HCEC 1CT (cell line): Measurements from ENCODE around the gene PBX2.
"Not testable (repeated sequence)": the region's sequence is repeated elsewhere in the genome, so short reads cannot be mapped to it uniquely, and the experiment has no call there.

Source experiments
- DNase-seq: peaks from one replicate; pipeline ENCODE4 v3.0.0-alpha.2; 2017

The PBX2 gene

GRCh38 chr6:32186151-32186840 is 3.7 kb downstream of the PBX2 start:
- DNase-seq: not testable (repeated sequence)

DNA sequence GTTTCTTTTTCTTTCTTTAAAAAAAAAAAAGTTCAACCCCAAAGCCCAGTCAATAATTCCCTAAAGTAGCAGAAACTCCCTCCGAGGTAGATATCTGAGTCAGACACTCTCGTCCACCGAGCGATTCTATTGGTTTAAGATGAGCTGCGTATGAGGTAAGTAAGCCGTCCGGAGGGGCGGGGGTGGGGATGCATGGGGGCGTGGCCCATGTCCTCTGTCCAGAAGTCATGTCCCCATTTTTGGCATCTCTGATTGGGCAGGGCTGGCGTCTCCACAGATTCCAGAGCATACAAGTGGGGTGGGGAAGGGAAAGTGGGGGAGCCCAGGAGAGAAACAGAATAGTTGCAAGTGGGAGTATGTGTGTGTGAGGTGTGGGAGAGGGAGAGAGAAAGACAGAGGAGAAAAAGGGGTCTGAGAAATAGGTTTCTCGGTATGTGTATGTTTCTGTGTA is 4.3 kb downstream of the PBX2 start:
- DNase-seq: peak; percentile 86

GRCh38 chr6:32184084-32184640 is 5.8 kb downstream of the PBX2 start, which contains the start of gene AGER:
Gene AGER, minus strand, starts transcription at chr6:32184253. Its CDS starts 31 bp downstream, at chr6:32184222.
- no peak for DNase-seq

GRCh38 chr6:32183483-32184083 is 6.4 kb downstream of the PBX2 start:
- DNase-seq: no peak

GRCh38 chr6:32183030-32183429 is 7.0 kb downstream of the PBX2 start:
- DNase-seq: no peak

DNA sequence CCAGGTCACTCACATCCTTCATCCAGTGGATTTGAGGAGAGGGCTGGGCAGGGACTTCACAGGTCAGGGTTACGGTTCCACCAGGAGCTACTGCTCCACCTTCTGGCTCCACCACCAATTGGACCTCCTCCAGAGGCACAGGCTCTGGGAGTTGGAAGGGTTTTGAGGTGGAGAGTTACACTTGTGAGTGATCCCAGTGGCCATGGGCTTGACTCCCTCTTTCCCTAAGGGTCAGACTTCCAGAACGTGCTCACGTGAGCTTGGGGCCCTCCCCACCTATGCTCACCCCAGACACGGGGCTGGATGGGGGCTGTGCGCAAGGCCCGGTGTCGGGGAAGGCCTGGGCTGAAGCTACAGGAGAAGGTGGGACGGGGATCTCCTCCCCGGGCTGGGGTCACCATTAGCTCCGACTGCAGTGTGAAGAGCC is 7.4 kb downstream of the PBX2 start:
- DNase-seq: no peak

GRCh38 chr6:32181915-32182529 is 8.0 kb downstream of the PBX2 start:
- no peak for DNase-seq

DNA sequence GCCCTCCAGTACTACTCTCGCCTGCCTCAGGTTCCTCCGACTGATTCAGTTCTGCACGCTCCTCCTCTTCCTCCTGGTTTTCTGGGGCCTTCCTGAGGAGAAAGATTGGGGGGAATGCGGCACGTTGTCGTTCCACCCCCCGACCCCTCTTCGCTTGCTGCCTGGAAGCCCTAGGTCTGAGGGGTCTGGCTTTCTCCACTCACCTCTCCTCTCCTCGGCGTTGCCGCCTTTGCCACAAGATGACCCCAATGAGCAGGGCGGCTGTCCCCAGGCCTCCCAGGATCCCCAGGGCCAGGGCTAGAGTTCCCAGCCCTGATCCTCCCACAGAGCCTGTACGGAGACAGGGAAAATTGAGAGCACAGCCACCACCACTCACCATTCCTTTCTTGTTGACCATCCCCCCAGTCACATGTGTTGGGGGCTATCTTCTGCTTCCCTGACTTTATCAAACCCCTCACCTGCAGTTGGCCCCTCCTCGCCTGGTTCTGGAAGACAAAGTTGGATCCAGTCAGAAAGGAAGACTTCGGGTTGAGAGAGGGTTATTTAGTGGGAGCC is 8.8 kb downstream of the PBX2 start:
- DNase-seq: no peak

- no peak for DNase-seq
These were observed 10.1 kb downstream of the PBX2 start for GRCh38 chr6:32179766-32180405.

- DNase-seq: no peak
These were observed 11.2 kb downstream of the PBX2 start for GRCh38 chr6:32178547-32179440.

DNA sequence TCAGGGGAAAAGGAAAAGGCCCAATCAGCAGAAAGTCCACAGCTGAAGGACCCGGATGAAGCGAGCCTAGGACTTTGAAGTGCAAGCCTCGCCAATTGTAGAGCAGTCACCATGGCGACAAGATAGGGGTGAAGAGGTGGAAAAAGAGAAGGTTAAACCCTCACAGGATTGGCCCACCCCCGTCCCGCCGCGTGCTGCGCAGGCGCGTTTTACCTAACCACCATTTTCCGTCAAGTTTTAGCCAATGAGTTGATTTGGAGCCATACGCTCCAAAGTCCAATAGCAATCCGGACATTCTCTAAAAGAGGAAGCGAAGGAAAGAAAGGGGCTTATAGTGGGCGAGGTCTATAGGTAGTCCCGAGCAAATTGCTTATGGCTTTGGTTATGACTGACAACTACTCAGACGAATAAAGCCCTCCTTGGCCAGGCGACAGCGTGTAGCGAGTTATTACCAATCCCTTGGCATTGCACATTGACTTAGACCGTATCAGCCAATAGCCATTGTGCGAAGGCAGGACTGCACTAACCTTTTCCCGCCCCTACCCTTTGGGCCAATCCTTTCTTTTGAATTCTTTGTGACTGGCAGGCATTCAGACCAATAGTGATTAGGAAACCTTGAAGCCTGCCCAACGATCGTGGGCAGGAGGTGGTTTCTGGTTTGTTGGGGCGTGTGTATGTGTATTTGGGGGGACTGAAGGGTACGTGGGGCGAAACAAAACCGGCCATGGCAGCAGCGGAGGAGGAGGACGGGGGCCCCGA is 12.0 kb downstream of the PBX2 start, which contains the start of gene RNF5:
TSS of gene RNF5 (plus strand) at position 618 of the 759 bp plus-strand sequence. CDS start at position 725, 107 bp downstream.
- peak; percentile 100 for DNase-seq

DNA sequence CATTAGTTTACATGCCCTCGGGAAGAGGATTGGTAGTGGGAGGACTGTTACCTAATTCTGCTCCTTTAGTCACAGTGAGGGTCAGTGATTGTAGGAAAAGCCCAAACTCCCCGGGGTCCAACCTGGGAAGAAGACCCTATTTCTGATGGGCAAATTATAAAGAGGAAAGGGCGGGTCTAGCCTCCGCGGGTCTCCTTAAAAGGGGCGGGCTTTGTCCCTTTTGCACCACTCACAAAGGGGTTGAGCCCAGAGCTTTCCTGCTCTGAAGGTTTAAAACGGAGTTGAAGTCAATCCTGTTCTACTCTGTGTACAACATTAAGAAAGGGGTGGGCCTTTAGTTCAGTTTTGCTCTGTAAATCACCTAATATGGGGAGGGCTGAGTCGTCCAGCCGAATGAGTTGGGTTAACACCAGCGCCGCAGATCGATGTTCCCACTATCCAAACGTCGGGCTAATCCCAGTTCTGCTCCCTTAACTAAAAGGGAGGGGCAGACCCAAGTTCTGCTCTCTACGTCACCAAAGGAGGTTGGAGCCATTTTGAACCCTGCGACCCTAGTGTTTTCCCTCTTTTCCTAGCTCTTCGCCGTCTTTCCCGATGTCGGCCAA is 12.7 kb downstream of the PBX2 start:
- DNase-seq: no peak

GRCh38 chr6:32176476-32177182 is 13.4 kb downstream of the PBX2 start:
- peak; percentile 78 for DNase-seq

DNA sequence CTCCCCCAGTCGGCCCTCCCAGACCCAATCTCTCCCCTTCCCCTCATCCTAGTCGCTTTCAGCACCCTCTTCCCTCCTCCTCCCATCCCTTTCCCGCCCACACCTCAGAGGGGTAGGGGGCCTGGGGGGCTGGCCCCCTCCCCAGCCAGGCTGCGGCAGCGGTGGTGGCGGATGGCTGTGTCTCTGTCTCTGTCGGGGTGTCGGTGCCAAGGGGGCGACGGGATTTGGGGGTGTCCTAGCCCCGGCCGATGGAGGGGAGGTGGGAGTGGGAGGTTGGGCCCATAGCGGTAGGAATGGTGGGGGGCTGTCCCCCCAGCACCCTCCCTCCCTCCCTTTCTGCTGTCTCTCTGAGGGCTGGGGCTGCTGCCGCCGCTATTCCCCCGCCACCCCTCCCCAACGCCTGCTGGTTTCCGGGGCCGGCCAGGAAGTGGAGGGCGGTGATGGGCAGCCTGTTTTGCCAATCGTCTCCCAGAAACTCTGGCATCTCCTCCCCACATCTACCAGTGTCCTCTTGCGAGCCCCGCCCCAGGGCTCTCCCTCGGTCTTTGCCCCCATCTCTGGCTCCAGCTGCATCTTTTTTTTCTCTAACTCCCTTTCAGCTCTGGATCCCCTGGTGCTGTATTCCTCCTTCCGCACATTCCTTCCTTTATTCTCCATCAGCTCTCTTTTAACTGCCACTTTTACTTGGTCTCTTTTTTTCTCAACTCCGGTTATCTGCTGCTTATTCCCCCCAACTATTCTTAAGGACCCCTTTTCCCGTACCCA is 14.1 kb downstream of the PBX2 start, which contains the start of gene AGPAT1:
TSS of gene AGPAT1 (minus strand) at position 374 of the 765 bp plus-strand sequence. CDS start 4,588 bp downstream, outside the sequence.
- DNase-seq: peak; percentile 94

DNA sequence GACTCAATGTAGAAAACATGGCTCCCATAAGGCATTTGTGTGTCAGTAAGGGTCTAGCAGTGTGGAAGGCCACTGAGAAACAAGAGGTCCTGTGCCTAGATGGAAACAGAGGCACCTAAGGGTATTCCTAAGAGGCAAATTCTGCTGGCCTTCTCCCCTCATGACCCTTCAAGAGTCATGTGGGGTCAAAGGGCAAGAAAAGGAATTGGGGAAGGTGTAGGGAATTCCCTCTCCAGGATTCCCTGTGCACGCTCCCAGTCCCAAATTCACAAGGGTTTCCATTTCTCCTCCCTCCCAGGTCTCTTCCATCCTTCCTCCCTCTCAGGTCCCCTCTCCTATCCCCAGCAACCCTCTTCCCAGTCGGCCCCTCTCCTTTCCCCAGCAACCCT is 14.7 kb downstream of the PBX2 start:
- no peak for DNase-seq

- DNase-seq: no peak
These were observed 15.6 kb downstream of the PBX2 start for GRCh38 chr6:32174416-32174815.

DNA sequence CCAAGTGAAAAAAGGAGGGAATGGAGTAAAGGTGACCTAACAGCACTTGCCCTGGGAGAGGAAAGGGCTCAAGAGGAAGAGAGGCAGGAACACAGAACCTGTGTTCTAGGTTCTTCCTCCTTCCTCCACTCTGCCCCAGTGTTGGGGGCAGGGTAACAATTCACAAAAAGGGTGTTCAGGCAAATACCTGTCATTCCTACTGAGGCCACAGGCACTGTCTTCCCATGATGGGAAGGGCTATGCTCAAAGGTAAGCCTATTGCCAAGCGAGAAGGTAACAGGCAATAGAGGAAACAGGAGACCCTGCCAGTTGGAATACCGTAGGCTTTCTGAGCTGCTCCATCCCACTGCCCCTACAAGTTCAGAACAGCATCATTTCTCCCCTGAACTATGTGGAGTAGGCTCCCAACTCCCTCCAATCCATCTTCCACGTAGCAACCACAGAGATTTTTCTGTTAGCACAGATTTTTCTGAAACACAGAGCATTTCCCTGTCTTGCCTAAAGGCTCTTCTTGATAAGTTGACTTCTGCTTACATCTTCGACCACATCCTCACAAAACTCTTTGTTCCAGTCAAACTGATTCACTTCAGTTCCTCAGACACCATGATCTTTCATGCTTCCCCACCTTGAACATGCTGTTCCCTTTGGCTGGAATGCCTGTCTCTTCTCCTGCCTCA is 16.8 kb downstream of the PBX2 start:
- no peak for DNase-seq

DNA sequence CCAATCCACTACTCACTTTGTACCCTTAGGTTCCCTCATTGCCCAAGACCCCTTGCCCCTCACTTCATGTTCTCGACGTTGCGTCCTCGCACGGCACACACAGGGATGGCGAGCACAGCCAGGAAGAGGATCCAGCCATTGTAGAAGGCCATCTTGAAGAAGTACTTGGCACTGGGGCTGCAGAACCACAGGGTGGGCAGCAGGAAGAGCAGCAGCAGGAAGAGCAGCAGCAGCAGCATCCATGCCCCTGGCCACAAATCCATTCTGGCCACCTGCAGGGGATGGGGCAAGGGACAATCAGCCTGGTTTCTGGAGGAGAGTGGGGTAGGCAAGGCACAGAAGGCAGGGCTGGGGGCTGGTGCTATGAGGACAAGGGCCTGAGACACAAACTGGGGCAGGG is 18.8 kb downstream of the PBX2 start:
- DNase-seq: no peak
